Common myeloid progenitor, CD34-positive (primary cell): Measurements from ENCODE around the gene PPP1R15B.

Source experiments
- CTCF ChIA-PET: fragments of 350-600 bp; sonication (Branson Sonifier 250); formaldehyde crosslinking; loops from one replicate; lab custom pipeline; 2021; ENCODE audit warnings: antibody characterized with exemption; lab: Charles Lee
- POLR2A ChIA-PET: fragments of 350-600 bp; sonication (Branson Sonifier 250); formaldehyde crosslinking; loops from one replicate; lab custom pipeline; 2021; ENCODE audit warnings: antibody characterized with exemption; lab: Charles Lee
- DNase-seq, 3 donors: peaks; one replicate each; pipeline versions ENCODE4 v3.0.0 to v3.0.0-alpha.2; 2013
- H3K27ac ChIP-seq, 2 experiments: 1 replicate in 1 of 2; 2 replicates in 1 of 2; pipeline ENCODE4 v1.7.0; 2013; ENCODE audit warnings: inconsistent platforms in 2 of 2, low read length in 2 of 2, mild to moderate bottlenecking in 2 of 2, low read depth in 1 of 2, moderate library complexity in 1 of 2; ENCODE audit not compliant: severe bottlenecking in 2 of 2, insufficient read depth in 1 of 2, poor library complexity in 1 of 2
- H3K27me3 ChIP-seq, 5 experiments: replicated peaks in 2 of 5; 1 replicate in 3 of 5; 2 replicates in 2 of 5; pipeline versions ENCODE4 v1.6.1 to v1.7.0; 2013; ENCODE audit warnings: low read length in 4 of 5, mild to moderate bottlenecking in 2 of 5, moderate library complexity in 2 of 5, inconsistent platforms in 1 of 5; ENCODE audit not compliant: insufficient read depth in 5 of 5, control insufficient read depth in 4 of 5
- H3K36me3 ChIP-seq, 4 experiments: 1 replicate in 2 of 4; 2 replicates in 2 of 4; pipeline versions ENCODE4 v1.6.1 to v1.7.0; 2013; ENCODE audit warnings: low read length in 3 of 4, control low read depth in 1 of 4, mild to moderate bottlenecking in 1 of 4; ENCODE audit not compliant: control insufficient read depth in 4 of 4, insufficient read depth in 4 of 4
- H3K4me1 ChIP-seq, 4 experiments: 1 replicate in 3 of 4; 2 replicates in 1 of 4; pipeline versions ENCODE4 v1.6.1 to v1.7.1; 2013; ENCODE audit warnings: low read length in 3 of 4, mild to moderate bottlenecking in 3 of 4, control low read depth in 1 of 4, inconsistent platforms in 1 of 4, moderate library complexity in 1 of 4; ENCODE audit not compliant: control insufficient read depth in 4 of 4, insufficient read depth in 4 of 4; ENCODE audit errors: control extremely low read depth in 1 of 4
- H3K4me3 ChIP-seq, 7 experiments: 1 replicate in 4 of 7; 2 replicates in 3 of 7; pipeline versions ENCODE4 v1.5.1 to v1.7.0; 2013; ENCODE audit warnings: mild to moderate bottlenecking in 7 of 7, low read length in 6 of 7, moderate library complexity in 6 of 7, inconsistent platforms in 2 of 7, low read depth in 2 of 7, control low read depth in 1 of 7; ENCODE audit not compliant: insufficient read depth in 4 of 7, control insufficient read depth in 1 of 7; ENCODE audit errors: extremely low read depth in 1 of 7
- H3K9me3 ChIP-seq, 5 experiments: 1 replicate in 4 of 5; 2 replicates in 1 of 5; pipeline versions ENCODE4 v1.6.1 to v1.7.1; 2013; ENCODE audit warnings: low read length in 4 of 5, mild to moderate bottlenecking in 2 of 5, inconsistent platforms in 1 of 5, low read depth in 1 of 5, moderate library complexity in 1 of 5; ENCODE audit not compliant: control insufficient read depth in 4 of 5, insufficient read depth in 2 of 5; ENCODE audit errors: control extremely low read depth in 1 of 5
- WGBS: methylation state at CpG from one replicate; pipeline ENCODE4 v1.1.5; 2013; ENCODE audit not compliant: insufficient coverage; 5-methylcytosine and 5-hydroxymethylcytosine counted together

PPP1R15B gene

DNA sequence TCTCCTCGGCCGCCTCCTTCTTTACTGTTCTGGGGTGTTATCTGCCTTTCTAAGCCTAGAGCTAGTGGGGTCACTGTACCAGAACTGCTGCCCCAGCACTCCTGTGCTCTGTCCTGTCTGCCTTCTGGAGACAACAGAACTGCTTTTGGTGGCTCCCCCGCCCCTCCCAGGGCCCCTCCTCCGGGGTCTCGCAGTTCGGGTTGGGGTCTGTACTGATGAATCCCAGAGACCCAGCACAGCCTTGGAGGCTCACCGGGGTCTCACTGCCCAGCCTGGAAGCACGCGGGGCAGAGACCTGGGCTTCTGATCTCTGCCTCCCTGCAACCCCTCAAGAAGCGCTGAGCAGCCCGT lies 48.7 kb downstream of the PPP1R15B start:
- Histone ChIP-seq H3K4me3 (peak overlapping the region in 6 of 7 experiments; percentile 33 to 77 (median 58)), H3K27ac (no peak overlapping the region), H3K4me1 (peaks cover 0 to 62% (median 55%) of the 10 kb centered on the region in 4 experiments), H3K27me3 (no peaks in the 10 kb centered on the region), H3K36me3 (no peaks in the 10 kb centered on the region), H3K9me3 (no peaks in the 10 kb centered on the region)
- ChIA-PET CTCF (interaction anchor here (0.7 to 9.5 kb wide), 39 partner anchors 10 to 492 kb away, joined by 3 to 314 read pairs (median 5); partner anchors contain the start of genes GOLT1A and REN), POLR2A (interaction anchor here (0.7 to 0.9 kb wide), 2 partner anchors 17 to 76 kb away, joined by 3 read pairs; no protein-coding TSS in a partner anchor)
- DNase-seq: no peak
- 58% methylated on average over 11 of the region's 11 CpGs for WGBS

DNA sequence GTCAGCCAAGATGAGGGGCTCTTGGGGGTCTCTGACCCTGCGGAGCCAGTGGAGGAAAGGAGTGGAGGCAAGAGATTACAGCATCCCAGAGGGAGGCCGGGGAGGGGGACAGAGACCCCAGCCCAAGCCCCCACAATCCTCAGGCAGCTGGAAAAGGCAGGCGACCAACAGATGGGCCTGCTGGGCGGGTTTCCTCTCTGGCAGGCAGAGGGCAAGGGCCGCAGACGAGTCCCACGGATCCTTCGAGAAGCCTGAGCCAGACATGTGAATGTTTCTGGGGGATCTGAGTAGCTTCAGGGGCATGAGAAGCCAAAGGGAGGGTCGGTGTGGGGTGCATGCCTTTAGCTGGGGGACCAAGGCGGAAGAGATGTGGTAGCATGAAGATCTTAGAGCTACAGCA lies 49.8 kb downstream of the PPP1R15B start:
- 77% methylated on average over 9 of the region's 10 CpGs for WGBS
- H3K36me3 ChIP-seq: no peaks in the 10 kb centered on the region
- H3K27ac ChIP-seq: no peak overlapping the region
- CTCF ChIA-PET: interaction anchor here (1.1 to 9.5 kb wide), 22 partner anchors 11 to 206 kb away, joined by 3 to 314 read pairs (median 20); partner anchors contain the start of genes GOLT1A and REN
- H3K4me3 ChIP-seq: peak overlapping the region in 1 of 7 experiments; percentile 26
- POLR2A ChIA-PET: interaction anchor here (0.5 to 2.6 kb wide), 2 partner anchors 9 to 103 kb away, joined by 3 to 16 read pairs; no protein-coding TSS in a partner anchor
- H3K27me3 ChIP-seq: no peaks in the 10 kb centered on the region
- no peaks in the 10 kb centered on the region for H3K9me3 ChIP-seq
- DNase-seq: no peak
- peaks cover 0 to 73% (median 61%) of the 10 kb centered on the region in 4 experiments for H3K4me1 ChIP-seq

DNA sequence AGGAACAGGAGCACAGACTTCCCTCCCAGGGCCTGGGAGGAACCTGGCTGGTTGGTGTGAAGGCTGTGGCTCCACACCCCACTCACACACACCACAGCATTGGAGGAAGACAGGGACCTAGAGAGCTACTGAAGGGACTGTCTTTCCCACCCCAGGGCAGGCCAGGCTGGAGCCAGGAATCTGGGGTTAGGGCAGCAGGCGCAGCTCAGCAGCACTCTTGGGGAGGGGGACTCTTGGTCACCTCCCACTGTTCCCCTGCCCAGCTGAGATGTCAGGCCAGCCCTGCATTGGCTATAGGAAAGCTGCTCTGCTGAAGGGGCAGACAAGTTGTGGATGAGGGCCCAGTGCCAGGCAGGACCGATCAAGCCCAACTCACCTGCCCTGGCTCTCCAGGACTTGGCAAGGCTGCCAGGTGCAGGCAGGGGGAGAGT lies 50.3 kb downstream of the PPP1R15B start:
- WGBS: 40% methylated on average over 1 of the region's 2 CpGs
- Histone ChIP-seq H3K4me3 (peak overlapping the region in 2 of 7 experiments; percentile 11 to 27), H3K4me1 (peaks cover 0 to 73% (median 61%) of the 10 kb centered on the region in 4 experiments), H3K9me3 (no peaks in the 10 kb centered on the region), H3K36me3 (no peaks in the 10 kb centered on the region), H3K27ac (no peak overlapping the region), H3K27me3 (no peaks in the 10 kb centered on the region)
- no peak for DNase-seq
- ChIA-PET POLR2A (interaction anchor here (0.5 to 2.6 kb wide), 2 partner anchors 9 to 102 kb away, joined by 3 to 16 read pairs; no protein-coding TSS in a partner anchor), CTCF (interaction anchor here (1.3 to 9.5 kb wide), 18 partner anchors 12 to 205 kb away, joined by 3 to 314 read pairs (median 24); partner anchors contain the start of genes GOLT1A and REN)

DNA sequence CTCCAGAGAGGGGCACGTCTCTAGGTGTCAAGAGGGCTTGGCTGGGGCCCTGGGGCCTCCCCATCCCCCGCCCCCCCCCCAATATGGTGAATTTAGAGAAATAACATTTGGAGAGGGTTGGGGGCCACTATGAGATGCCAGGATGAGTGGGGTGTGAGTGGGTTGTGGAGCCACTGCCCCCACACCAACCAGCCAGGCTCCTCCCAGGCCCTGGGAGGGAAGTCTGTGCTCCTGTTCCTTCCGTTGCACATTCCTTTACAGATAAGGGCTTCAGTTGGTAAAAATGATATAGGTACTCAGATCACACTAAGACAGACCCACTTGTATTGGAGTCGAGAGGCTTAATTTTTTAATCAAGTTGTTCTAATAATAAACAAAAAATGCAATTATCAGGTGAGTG lies 51.3 kb downstream of the PPP1R15B start:
- no peak for DNase-seq
- POLR2A ChIA-PET: interaction anchor here (1.2 to 2.6 kb wide), 2 partner anchors 46 to 101 kb away, joined by 3 to 16 read pairs; no protein-coding TSS in a partner anchor
- WGBS: no CpG with 5 or more reads among the region's 4 CpGs
- H3K36me3 ChIP-seq: no peaks in the 10 kb centered on the region
- H3K27ac ChIP-seq: peak overlapping the region in 1 of 2 experiments; percentile 52
- peak overlapping the region in 3 of 7 experiments; percentile 27 to 35 (median 32) for H3K4me3 ChIP-seq
- H3K4me1 ChIP-seq: peaks cover 0 to 73% (median 61%) of the 10 kb centered on the region in 4 experiments
- H3K27me3 ChIP-seq: no peaks in the 10 kb centered on the region
- CTCF ChIA-PET: interaction anchor here (1.0 to 9.5 kb wide), 26 partner anchors 11 to 204 kb away, joined by 3 to 314 read pairs (median 8); partner anchors contain the start of genes GOLT1A and REN
- no peaks in the 10 kb centered on the region for H3K9me3 ChIP-seq

DNA sequence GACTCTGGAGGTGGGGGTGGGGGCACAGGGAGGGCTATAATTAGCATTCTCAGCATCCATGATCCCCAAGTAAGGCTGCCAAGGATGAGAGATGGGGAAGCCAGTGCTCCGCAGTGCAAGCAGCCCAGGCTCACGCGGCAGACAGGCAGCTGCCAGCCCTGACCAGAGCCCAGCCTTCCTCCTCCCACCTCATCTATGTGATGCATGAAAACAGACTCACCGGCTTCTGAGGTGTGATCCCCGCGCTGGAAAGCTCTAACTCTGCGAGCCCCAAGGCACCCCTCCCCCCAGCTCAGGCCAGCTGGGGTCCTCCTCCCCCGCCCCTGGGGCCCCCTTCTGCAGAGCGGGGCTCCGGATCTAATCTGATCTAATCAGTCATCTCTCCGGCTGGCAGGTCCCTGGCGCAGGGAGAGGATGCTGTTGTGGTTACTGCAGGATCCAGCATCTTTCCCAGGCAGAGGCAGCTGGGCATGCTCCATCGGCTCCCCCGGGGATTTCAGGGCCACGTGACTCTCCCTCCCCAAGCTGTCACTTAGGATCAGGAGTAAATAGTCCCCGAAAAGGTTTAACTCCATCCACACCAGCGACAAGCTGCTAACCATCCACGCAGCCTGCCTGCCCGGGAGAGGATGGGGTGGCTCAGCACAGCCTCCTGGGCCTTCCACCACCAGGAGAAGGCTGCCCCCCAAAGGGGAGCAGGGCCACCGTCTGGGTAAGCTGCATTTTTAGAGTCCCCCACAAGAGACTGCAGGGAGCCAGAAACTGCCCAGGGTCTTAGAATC lies 52.0 kb downstream of the PPP1R15B start, which contains the start of gene PLEKHA6:
Gene PLEKHA6 (minus strand): TSS at position 456 of the 782 bp plus-strand sequence. CDS start 86,202 bp downstream, outside the sequence.
- WGBS: 2% methylated on average over 18 of the region's 20 CpGs
- POLR2A ChIA-PET: interaction anchor here (1.2 to 2.6 kb wide), 2 partner anchors 46 to 101 kb away, joined by 3 to 16 read pairs; no protein-coding TSS in a partner anchor

DNA sequence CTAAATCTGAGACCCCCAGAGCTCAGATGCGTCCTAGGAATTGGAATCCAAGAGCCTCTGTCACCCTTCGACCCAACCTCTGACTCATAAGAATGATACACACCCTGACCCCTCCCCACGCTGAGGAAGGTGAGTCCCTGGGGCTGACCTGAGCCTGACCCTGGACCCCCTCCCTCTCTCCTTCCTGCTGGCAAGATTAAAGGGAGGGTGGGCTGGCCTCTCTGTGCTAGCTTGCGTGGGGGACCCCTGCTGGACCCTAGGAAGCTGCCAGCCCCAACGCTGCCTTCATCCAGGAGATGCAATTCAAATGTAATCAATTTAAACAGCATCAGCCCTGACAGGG lies 52.5 kb downstream of the PPP1R15B start:
- no peak for DNase-seq
- H3K4me1 ChIP-seq: peaks cover 0 to 72% (median 59%) of the 10 kb centered on the region in 4 experiments
- peak overlapping the region in 3 of 7 experiments; percentile 28 to 45 (median 32) for H3K4me3 ChIP-seq
- H3K27me3 ChIP-seq: no peaks in the 10 kb centered on the region
- ChIA-PET CTCF (interaction anchor here (1.2 to 9.5 kb wide), 21 partner anchors 9 to 203 kb away, joined by 3 to 314 read pairs (median 8); partner anchors contain the start of genes GOLT1A and REN), POLR2A (interaction anchor here (1.2 kb wide), 1 partner anchor 45 kb away, joined by 3 read pairs; no protein-coding TSS in a partner anchor)
- no peaks in the 10 kb centered on the region for H3K36me3 ChIP-seq
- no peaks in the 10 kb centered on the region for H3K9me3 ChIP-seq
- 43% methylated on average over 2 of the region's 5 CpGs for WGBS
- H3K27ac ChIP-seq: no peak overlapping the region

More for the DNA sequence above, 52.0 kb downstream of the PPP1R15B start, which contains the start of gene PLEKHA6:
- peak within 1 kb of the TSS; percentile 4 to 52 for H3K27ac ChIP-seq
- no peaks in the 10 kb centered on the region for H3K9me3 ChIP-seq
- peak; percentile 69 to 83 (median 75) for DNase-seq
- H3K36me3 ChIP-seq: no peaks in the 10 kb centered on the region
- H3K4me1 ChIP-seq: peaks cover 0 to 73% (median 61%) of the 10 kb centered on the region in 4 experiments
- CTCF ChIA-PET: interaction anchor here (1.0 to 9.5 kb wide), 26 partner anchors 10 to 203 kb away, joined by 3 to 314 read pairs (median 7); partner anchors contain the start of genes GOLT1A and REN
- no peaks in the 10 kb centered on the region for H3K27me3 ChIP-seq
- H3K4me3 ChIP-seq: peak within 1 kb of the TSS in 3 of 7 experiments; percentile 32 to 45 (median 35)
